PC-9 (cell line): ENCODE data around the gene GLT8D1. TPM values are rescaled to one million over a fixed set of nuclear protein-coding genes. Genes with fewer than 3 reads are reported as not detected.

Experiments
- BruUV-seq: library from RNA; stranded (reverse); fragments of 400-500 nt; replicated peaks from 2 replicates; lab custom pipeline; 2021; lab: Mats Ljungman, UMichigan
- CTCF ChIA-PET: fragments of 300-600 bp; sonication (Branson Sonifier 250); formaldehyde crosslinking; loops from one replicate; lab custom pipeline; 2022; ENCODE audit warnings: antibody characterized with exemption; lab: Charles Lee
- POLR2A ChIA-PET: fragments of 300-600 bp; sonication (Branson Sonifier 250); formaldehyde crosslinking; loops from one replicate; lab custom pipeline; 2022; ENCODE audit warnings: antibody characterized with exemption; ENCODE audit not compliant: unreplicated experiment; lab: Charles Lee
- DNase-seq, 2 experiments: peaks; one replicate each; pipeline versions ENCODE4 v3.0.0 to v3.0.0-alpha.2; 2015 to 2022; ENCODE audit warnings: mixed read lengths in 1 of 2
- H2AFZ ChIP-seq: fragments of 200-600 bp; sonication (generic); 2 replicates; pipeline ENCODE4 v1.8.1; 2017; ENCODE audit warnings: antibody characterized with exemption
- H3F3A ChIP-seq: fragments of 200-600 bp; sonication (generic); 2 replicates; pipeline ENCODE4 v1.8.1; 2017; ENCODE audit warnings: antibody characterized with exemption, mild to moderate bottlenecking, low read depth; ENCODE audit not compliant: insufficient read depth
- H3K27ac ChIP-seq: fragments of 200-600 bp; sonication (generic); 2 replicates; pipeline ENCODE4 v1.6.1; 2016; ENCODE audit warnings: mixed run types
- H3K27me3 ChIP-seq: fragments of 200-600 bp; sonication (generic); 2 replicates; pipeline ENCODE4 v1.6.1; 2016; ENCODE audit warnings: low read depth, mixed run types; ENCODE audit not compliant: insufficient read depth
- H3K36me3 ChIP-seq: fragments of 200-600 bp; sonication (generic); 2 replicates; pipeline ENCODE4 v1.6.1; 2016; ENCODE audit warnings: low read depth, mixed run types
- H3K4me1 ChIP-seq: fragments of 200-600 bp; sonication (generic); replicated peaks from 2 replicates; pipeline ENCODE4 v1.6.1; 2016; ENCODE audit warnings: mixed run types; ENCODE audit not compliant: insufficient read depth
- H3K4me2 ChIP-seq: fragments of 200-600 bp; sonication (generic); 2 replicates; pipeline ENCODE4 v1.6.1; 2017; ENCODE audit warnings: mixed run types
- H3K4me3 ChIP-seq: fragments of 200-600 bp; sonication (generic); 2 replicates; pipeline ENCODE4 v1.6.1; 2016; ENCODE audit warnings: mixed run types
- H3K79me2 ChIP-seq: fragments of 200-600 bp; sonication (generic); 2 replicates; pipeline ENCODE4 v1.6.1; 2017; ENCODE audit warnings: low read depth, mixed run types
- H3K9me2 ChIP-seq: fragments of 200-600 bp; sonication (generic); 2 replicates; pipeline ENCODE4 v1.8.1; 2017; ENCODE audit warnings: mild to moderate bottlenecking; ENCODE audit not compliant: insufficient read depth
- H3K9me3 ChIP-seq: fragments of 200-600 bp; sonication (generic); 2 replicates; pipeline ENCODE4 v1.8.1; 2016; ENCODE audit warnings: low read depth; ENCODE audit not compliant: insufficient read depth
- H4K20me1 ChIP-seq: fragments of 200-600 bp; sonication (generic); 2 replicates; pipeline ENCODE4 v1.8.1; 2017; ENCODE audit not compliant: insufficient read depth
- CTCF ChIP-seq: fragments of 200-600 bp; sonication (generic); conservative IDR thresholded peaks from 2 replicates; pipeline ENCODE4 v1.6.1; 2017; ENCODE audit warnings: mixed run types, antibody characterized with exemption, mild to moderate bottlenecking, moderate library complexity
- EZH2 ChIP-seq: fragments of 200-600 bp; sonication (generic); IDR thresholded peaks from 2 replicates; pipeline ENCODE4 v1.8.0; 2017; ENCODE audit warnings: antibody characterized with exemption, low read depth
- intact Hi-C: fragments of 100-400 bp; cut with micrococcal nuclease; formaldehyde crosslinking; loops from one replicate; pipeline ENCODE4 v1.10.0; 2022; ENCODE audit not compliant: unreplicated experiment
- total RNA-seq: library from RNA; stranded (reverse); gene quantifications from 2 replicates; pipeline ENCODE4 v1.2.3, GENCODE V29; 2021

Gene GLT8D1
- total RNA-seq, 1 experiment from 2014 or later: 48.6 TPM

GRCh38 chr3:52682016-52682415 is 23.6 kb downstream of the GLT8D1 start:
- ChIA-PET CTCF (no interaction called here), POLR2A (interaction anchor here (0.7 kb wide), 3 partner anchors 240 to 1182 kb away, joined by 3 to 25 read pairs (median 8); no protein-coding TSS in a partner anchor)
- intact Hi-C loops: loop anchor here (5.0 kb wide), 1 partner anchor 255 kb away; no protein-coding TSS in a partner anchor
- Histone ChIP-seq H3F3A (peaks cover 18% of the 10 kb centered on the region; the same call in 1 of the 2 replicates), H4K20me1 (peaks cover 6% of the 10 kb centered on the region; the same call in 1 of the 2 replicates), H3K27ac (0 out of 2 replicates have a peak overlapping the region, but pooled peaks have one; percentile 16), H2AFZ (no peak overlapping the region), H3K4me2 (0 out of 2 replicates have a peak overlapping the region, but pooled peaks have one; percentile 28), H3K9me3 (no peaks in the 10 kb centered on the region; the same call in 1 of the 2 replicates), H3K9me2 (no peaks in the 10 kb centered on the region), H3K27me3 (no peaks in the 10 kb centered on the region), H3K4me3 (no peak overlapping the region), H3K36me3 (peaks cover 25% of the 10 kb centered on the region), H3K79me2 (peaks cover 54% of the 10 kb centered on the region), H3K4me1 (peaks cover 24% of the 10 kb centered on the region)
- no TSS peak for BruUV-seq
- TF ChIP-seq CTCF (peak; percentile 27; the same call in 1 of the 2 replicates), EZH2 (no peak)
- peak; percentile 10 to 48 for DNase-seq

GRCh38 chr3:52681596-52681995 is 24.0 kb downstream of the GLT8D1 start:
- H3K9me3 ChIP-seq: no peaks in the 10 kb centered on the region; the same call in 1 of the 2 replicates
- BruUV-seq: no TSS peak
- peaks cover 22% of the 10 kb centered on the region for H3K4me1 ChIP-seq
- no peaks in the 10 kb centered on the region for H3K27me3 ChIP-seq
- TF ChIP-seq EZH2 (no peak), CTCF (no peak)
- H3K4me2 ChIP-seq: 0 out of 2 replicates have a peak overlapping the region, but pooled peaks have one; percentile 28
- CTCF ChIA-PET: no interaction called here
- H3K79me2 ChIP-seq: peaks cover 50% of the 10 kb centered on the region
- H2AFZ ChIP-seq: no peak overlapping the region
- peaks cover 2% of the 10 kb centered on the region; the same call in 1 of the 2 replicates for H4K20me1 ChIP-seq
- peaks cover 14% of the 10 kb centered on the region; the same call in 1 of the 2 replicates for H3F3A ChIP-seq
- no peak for DNase-seq
- H3K27ac ChIP-seq: 0 out of 2 replicates have a peak overlapping the region, but pooled peaks have one; percentile 16
- POLR2A ChIA-PET: interaction anchor here (0.7 kb wide), 3 partner anchors 240 to 1181 kb away, joined by 3 to 25 read pairs (median 8); no protein-coding TSS in a partner anchor
- H3K9me2 ChIP-seq: no peaks in the 10 kb centered on the region
- no peak overlapping the region for H3K4me3 ChIP-seq
- H3K36me3 ChIP-seq: peaks cover 20% of the 10 kb centered on the region
- intact Hi-C loops: loop anchor here (5.0 kb wide), 1 partner anchor 254 kb away; no protein-coding TSS in a partner anchor

- H3K9me3 ChIP-seq: no peaks in the 10 kb centered on the region; the same call in 1 of the 2 replicates
- H3K9me2 ChIP-seq: no peaks in the 10 kb centered on the region
- H3K4me3 ChIP-seq: no peak overlapping the region
- no peak overlapping the region for H2AFZ ChIP-seq
- ChIA-PET POLR2A (no interaction called here), CTCF (interaction anchor here (0.6 kb wide), 1 partner anchor 39 kb away, joined by 3 read pairs; no protein-coding TSS in a partner anchor)
- intact Hi-C loops: loop anchor here (5.0 kb wide), 1 partner anchor 253 kb away; no protein-coding TSS in a partner anchor
- no TSS peak for BruUV-seq
- H3K27me3 ChIP-seq: no peaks in the 10 kb centered on the region
- H3K4me1 ChIP-seq: peaks cover 21% of the 10 kb centered on the region
- peaks cover 23% of the 10 kb centered on the region; the same call in 1 of the 2 replicates for H3K36me3 ChIP-seq
- TF ChIP-seq CTCF (no peak), EZH2 (no peak)
- DNase-seq: no peak
- no peak overlapping the region for H3K27ac ChIP-seq
- H3K4me2 ChIP-seq: no peak overlapping the region
- H4K20me1 ChIP-seq: no peaks in the 10 kb centered on the region
- H3K79me2 ChIP-seq: peaks cover 37% of the 10 kb centered on the region
- peaks cover 6% of the 10 kb centered on the region; the same call in 1 of the 2 replicates for H3F3A ChIP-seq
Measured at GRCh38 chr3:52679811-52680210, 25.8 kb downstream of the GLT8D1 start.
